Liver (tissue), 9 donors: Measurements from ENCODE around the gene SVEP1. TPM values are rescaled to one million over a fixed set of nuclear protein-coding genes. Genes with fewer than 3 reads are reported as not detected.

Experiments used
- DNase-seq: peaks from one replicate; pipeline ENCODE4 v3.0.0-alpha.2; 2017; ENCODE audit warnings: low spot score
- H3K27ac ChIP-seq, 2 donors: one replicate each; pipeline ENCODE4 v1.7.0; 2013; ENCODE audit warnings: inconsistent platforms in 2 of 2, low read length in 2 of 2, control low read depth in 1 of 2, low read depth in 1 of 2, mild to moderate bottlenecking in 1 of 2
- H3K27me3 ChIP-seq, 4 donors: one replicate each; pipeline versions ENCODE4 v1.6.1 to v1.7.0; 2013; ENCODE audit warnings: low read length in 3 of 4, inconsistent platforms in 1 of 4, mild to moderate bottlenecking in 1 of 4, moderate library complexity in 1 of 4; ENCODE audit not compliant: control insufficient read depth in 4 of 4, insufficient read depth in 4 of 4
- H3K36me3 ChIP-seq, 4 donors: one replicate each; pipeline versions ENCODE4 v1.6.1 to v1.7.0; 2013; ENCODE audit warnings: low read length in 3 of 4, mild to moderate bottlenecking in 3 of 4, low read depth in 1 of 4, moderate library complexity in 1 of 4; ENCODE audit not compliant: control insufficient read depth in 4 of 4, insufficient read depth in 3 of 4
- H3K4me1 ChIP-seq, 4 donors: one replicate each; pipeline versions ENCODE4 v1.6.1 to v1.7.0; 2013; ENCODE audit warnings: low read length in 3 of 4, mild to moderate bottlenecking in 3 of 4, moderate library complexity in 1 of 4; ENCODE audit not compliant: control insufficient read depth in 4 of 4, insufficient read depth in 4 of 4
- H3K4me3 ChIP-seq, 3 donors: one replicate each; pipeline versions ENCODE4 v1.6.1 to v1.7.0; 2013; ENCODE audit warnings: low read length in 3 of 3, control low read depth in 1 of 3, low read depth in 1 of 3, mild to moderate bottlenecking in 1 of 3
- H3K9ac ChIP-seq, 2 donors: one replicate each; pipeline ENCODE4 v1.7.0; 2013; ENCODE audit warnings: low read length in 2 of 2, mild to moderate bottlenecking in 2 of 2, moderate library complexity in 2 of 2, control low read depth in 1 of 2, low read depth in 1 of 2
- H3K9me3 ChIP-seq, 4 donors: one replicate each; pipeline versions ENCODE4 v1.6.1 to v1.7.0; 2013; ENCODE audit warnings: low read length in 3 of 4; ENCODE audit not compliant: control insufficient read depth in 4 of 4
- EGR1 ChIP-seq, 2 donors: IDR thresholded peaks; 2 replicates each; pipeline ENCODE4 v1.6.1; 2016 to 2018; ENCODE audit warnings: antibody characterized with exemption in 2 of 2, low read depth in 2 of 2
- FOXA1 ChIP-seq: IDR thresholded peaks from 2 replicates; pipeline ENCODE4 v1.6.1; 2016; ENCODE audit warnings: antibody characterized with exemption
- FOXA2 ChIP-seq: IDR thresholded peaks from 2 replicates; pipeline ENCODE4 v1.6.1; 2016; ENCODE audit warnings: antibody characterized with exemption
- GABPA ChIP-seq, 2 donors: IDR thresholded peaks in 1 of 2; conservative IDR thresholded peaks in 1 of 2; 2 replicates each; pipeline ENCODE4 v1.6.1; 2016; ENCODE audit warnings: antibody characterized with exemption in 2 of 2, mild to moderate bottlenecking in 1 of 2, moderate library complexity in 1 of 2
- NR2F2 ChIP-seq: IDR thresholded peaks from 2 replicates; pipeline ENCODE4 v1.6.1; 2016; ENCODE audit warnings: antibody characterized with exemption
- RAD21 ChIP-seq, 2 donors: IDR thresholded peaks; 2 replicates each; pipeline ENCODE4 v1.6.1; 2016; ENCODE audit warnings: antibody characterized with exemption in 2 of 2, mild to moderate bottlenecking in 2 of 2
- SP1 ChIP-seq: IDR thresholded peaks from 2 replicates; pipeline ENCODE4 v1.6.1; 2018; ENCODE audit warnings: antibody characterized with exemption, mild to moderate bottlenecking
- TAF1 ChIP-seq: conservative IDR thresholded peaks from 2 replicates; pipeline ENCODE4 v1.6.1; 2016; ENCODE audit warnings: antibody characterized with exemption, mild to moderate bottlenecking
- YY1 ChIP-seq: IDR thresholded peaks from 2 replicates; pipeline ENCODE4 v1.6.1; 2016; ENCODE audit warnings: antibody characterized with exemption, mild to moderate bottlenecking
- WGBS: extraction: QIAGEN DNeasy Blood & Tissue Kit; methylation state at CpG from one replicate; pipeline ENCODE4 v1.1.7; 2013; 5-methylcytosine and 5-hydroxymethylcytosine counted together
- polyA plus RNA-seq, 2 donors: library from polyadenylated mRNA; stranded (reverse) in 1 of 2; unstranded in 1 of 2; fragments of 200-250 nt in 1 of 2; fragments of >200 nt in 1 of 2; fragmentation: Nextera tagmentation in 1 of 2; extraction: Ambion mirVana in 1 of 2; gene quantifications; one replicate each; pipeline versions ENCODE4 v1.2.1 to v1.2.3, GENCODE V29; 2013 to 2015
- total RNA-seq, 2 donors: library from RNA; depleted of rRNA; stranded (reverse); fragments of >200 nt; gene quantifications; one replicate each; pipeline ENCODE4 v1.2.3, GENCODE V29; 2014
- TF ChIP-seq, protein P1 (sequence below): IDR thresholded peaks from 2 replicates; pipeline ENCODE4 v1.6.1; 2016; ENCODE audit warnings: antibody characterized with exemption
- TF ChIP-seq, protein P2 (sequence below): IDR thresholded peaks from 2 replicates; pipeline ENCODE4 v1.6.1; 2016; ENCODE audit warnings: antibody characterized with exemption
- TF ChIP-seq, protein P3 (sequence below): IDR thresholded peaks from 2 replicates; pipeline ENCODE4 v1.6.1; 2016; ENCODE audit warnings: antibody characterized with exemption, mild to moderate bottlenecking
- TF ChIP-seq, protein P4 (sequence below): fragments of 150-350 bp; IDR thresholded peaks from 2 replicates; pipeline ENCODE4 v1.5.1; 2017; ENCODE audit warnings: improper control_type of control experiment, low read depth, low read length; ENCODE audit not compliant: missing input control
- donor health status: healthy.
- donor health status: healthy.
- donor health status: healthy.
- donor health status: healthy.
- donor health status: healthy.

SVEP1 gene
- total and polyA plus RNA-seq, 4 donors = 0.58 to 7.5 (median 1.8) TPM

DNA sequence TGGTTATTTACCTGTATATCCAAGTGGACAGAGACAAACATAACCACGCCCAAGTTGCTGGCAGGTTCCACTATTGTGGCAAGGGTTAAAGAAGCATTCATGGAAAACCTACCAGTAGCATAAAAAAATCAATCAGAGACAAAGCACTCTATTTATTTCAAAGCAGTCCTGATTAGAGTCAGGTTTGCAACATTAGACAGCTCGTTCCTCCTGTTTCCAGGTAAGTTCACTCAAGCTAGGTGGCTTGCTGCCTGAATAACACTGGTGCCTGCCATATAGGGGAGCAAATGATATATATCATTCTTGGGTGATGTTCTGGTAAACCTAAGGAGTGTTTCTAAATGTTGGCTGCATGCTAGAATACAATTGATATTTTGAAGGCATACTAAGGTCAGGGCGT lies 122.3 kb downstream of the SVEP1 start:
- no peak for TF ChIP-seq TAF1
- no peak for DNase-seq
- Histone ChIP-seq H3K27me3 (peaks cover 0 to 3% (median 0%) of the 10 kb centered on the region in 4 donors), H3K9ac (no peak overlapping the region), H3K4me1 (no peaks in the 10 kb centered on the region), H3K4me3 (no peak overlapping the region), H3K9me3 (no peaks in the 10 kb centered on the region), H3K27ac (no peak overlapping the region), H3K36me3 (no peaks in the 10 kb centered on the region)
- 78% methylated on average over 3 of the region's 3 CpGs for WGBS

DNA sequence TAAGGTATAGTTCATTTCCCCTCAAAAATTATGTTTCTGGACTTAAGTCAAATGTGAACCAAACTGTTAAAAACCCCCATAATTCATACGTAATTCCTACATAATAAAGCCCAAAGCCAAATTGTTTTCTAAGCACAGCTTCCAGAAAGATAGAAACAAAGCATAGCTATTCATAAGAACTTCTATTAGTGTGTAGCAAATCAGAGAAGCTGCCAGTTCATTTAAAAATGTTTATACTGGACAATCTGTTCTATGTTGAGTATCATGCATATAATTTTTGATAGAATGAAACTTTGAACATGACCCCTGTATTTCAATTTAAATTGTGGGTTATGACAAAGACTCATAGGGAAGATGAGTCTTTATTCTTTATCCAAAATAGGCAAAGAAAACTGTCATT lies 122.9 kb downstream of the SVEP1 start:
- Histone ChIP-seq H3K9me3 (no peaks in the 10 kb centered on the region), H3K4me1 (no peaks in the 10 kb centered on the region), H3K4me3 (no peak overlapping the region), H3K27ac (no peak overlapping the region), H3K9ac (no peak overlapping the region), H3K36me3 (no peaks in the 10 kb centered on the region), H3K27me3 (peaks cover 0 to 3% (median 0%) of the 10 kb centered on the region in 4 donors)
- no peak for DNase-seq
- TF ChIP-seq FOXA2 = no peak
- no peak for TF ChIP-seq YY1
- WGBS = 1% methylated on average over 1 of the region's 1 CpG

DNA sequence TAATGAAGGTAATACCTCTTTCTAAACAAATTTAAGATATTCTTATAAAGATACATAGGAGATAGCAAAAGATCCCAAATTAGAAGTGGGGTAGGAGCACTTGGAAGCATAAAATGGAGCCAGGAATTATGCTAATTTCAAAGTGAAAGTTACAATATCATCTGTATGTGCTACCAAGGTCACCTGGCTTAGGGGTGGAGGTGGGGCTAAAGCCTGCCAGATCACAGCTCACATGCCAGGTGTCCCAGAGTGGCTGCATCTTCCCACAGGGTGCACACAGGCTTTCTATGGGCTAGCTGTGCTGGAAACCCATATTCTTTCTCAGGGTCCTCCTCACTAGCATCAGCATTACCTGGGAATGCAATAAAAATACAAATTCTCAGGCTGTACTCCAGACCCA lies 123.7 kb downstream of the SVEP1 start:
- no peaks in the 10 kb centered on the region for H3K36me3 ChIP-seq
- no peak overlapping the region for H3K27ac ChIP-seq
- H3K4me3 ChIP-seq = no peak overlapping the region
- no peaks in the 10 kb centered on the region for H3K9me3 ChIP-seq
- no peak for DNase-seq
- no peaks in the 10 kb centered on the region for H3K4me1 ChIP-seq
- TF ChIP-seq GABPA (IDR thresholded peaks at IDR 0.05 in 1 of 2, conservative IDR thresholded peaks at IDR 0.05 in 1 of 2) (no peak), NR2F2 (no peak), FOXA1 (no peak), FOXA2 (no peak), EGR1 (IDR thresholded peaks at IDR 0.05; ENCODE audit: low read depth in 2 of 2) (no peak), YY1 (no peak), RAD21 (IDR thresholded peaks at IDR 0.05) (no peak)
- TF ChIP-seq, protein P1, sequence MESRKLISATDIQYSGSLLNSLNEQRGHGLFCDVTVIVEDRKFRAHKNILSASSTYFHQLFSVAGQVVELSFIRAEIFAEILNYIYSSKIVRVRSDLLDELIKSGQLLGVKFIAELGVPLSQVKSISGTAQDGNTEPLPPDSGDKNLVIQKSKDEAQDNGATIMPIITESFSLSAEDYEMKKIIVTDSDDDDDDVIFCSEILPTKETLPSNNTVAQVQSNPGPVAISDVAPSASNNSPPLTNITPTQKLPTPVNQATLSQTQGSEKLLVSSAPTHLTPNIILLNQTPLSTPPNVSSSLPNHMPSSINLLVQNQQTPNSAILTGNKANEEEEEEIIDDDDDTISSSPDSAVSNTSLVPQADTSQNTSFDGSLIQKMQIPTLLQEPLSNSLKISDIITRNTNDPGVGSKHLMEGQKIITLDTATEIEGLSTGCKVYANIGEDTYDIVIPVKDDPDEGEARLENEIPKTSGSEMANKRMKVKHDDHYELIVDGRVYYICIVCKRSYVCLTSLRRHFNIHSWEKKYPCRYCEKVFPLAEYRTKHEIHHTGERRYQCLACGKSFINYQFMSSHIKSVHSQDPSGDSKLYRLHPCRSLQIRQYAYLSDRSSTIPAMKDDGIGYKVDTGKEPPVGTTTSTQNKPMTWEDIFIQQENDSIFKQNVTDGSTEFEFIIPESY = no peak
- TF ChIP-seq, protein P2, sequence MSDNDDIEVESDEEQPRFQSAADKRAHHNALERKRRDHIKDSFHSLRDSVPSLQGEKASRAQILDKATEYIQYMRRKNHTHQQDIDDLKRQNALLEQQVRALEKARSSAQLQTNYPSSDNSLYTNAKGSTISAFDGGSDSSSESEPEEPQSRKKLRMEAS = no peak
- H3K9ac ChIP-seq = no peak overlapping the region
- peaks cover 0 to 2% (median 0%) of the 10 kb centered on the region in 4 donors for H3K27me3 ChIP-seq

DNA sequence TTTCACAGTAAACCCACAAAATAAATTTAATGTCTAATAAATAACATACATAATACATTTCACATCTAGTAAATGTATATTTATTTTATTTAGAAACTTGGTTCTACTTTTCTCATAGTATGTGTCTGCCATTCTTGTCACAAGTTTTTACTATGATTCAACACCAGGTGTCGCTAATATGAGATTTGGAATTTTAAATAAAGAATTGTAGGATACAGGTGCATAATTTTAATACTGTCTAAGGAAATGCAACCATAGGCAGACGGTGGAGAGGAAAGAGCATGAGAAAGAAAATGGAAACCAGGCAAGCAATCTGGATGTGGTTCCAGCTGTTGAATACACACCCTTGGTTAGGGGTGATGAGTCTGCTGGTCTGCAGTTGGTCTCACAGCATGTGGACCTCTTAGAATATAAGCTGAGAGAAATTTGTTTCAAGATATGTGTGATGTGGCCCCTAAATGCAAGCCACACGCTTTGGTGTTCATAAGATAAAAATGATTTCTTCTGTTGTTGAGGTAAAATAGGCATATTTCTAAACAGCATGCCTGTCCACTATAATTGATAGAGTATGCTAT lies 127.2 kb downstream of the SVEP1 start:
- no peaks in the 10 kb centered on the region for H3K9me3 ChIP-seq
- no peaks in the 10 kb centered on the region for H3K27me3 ChIP-seq
- DNase-seq = no peak
- TF ChIP-seq, protein P3, sequence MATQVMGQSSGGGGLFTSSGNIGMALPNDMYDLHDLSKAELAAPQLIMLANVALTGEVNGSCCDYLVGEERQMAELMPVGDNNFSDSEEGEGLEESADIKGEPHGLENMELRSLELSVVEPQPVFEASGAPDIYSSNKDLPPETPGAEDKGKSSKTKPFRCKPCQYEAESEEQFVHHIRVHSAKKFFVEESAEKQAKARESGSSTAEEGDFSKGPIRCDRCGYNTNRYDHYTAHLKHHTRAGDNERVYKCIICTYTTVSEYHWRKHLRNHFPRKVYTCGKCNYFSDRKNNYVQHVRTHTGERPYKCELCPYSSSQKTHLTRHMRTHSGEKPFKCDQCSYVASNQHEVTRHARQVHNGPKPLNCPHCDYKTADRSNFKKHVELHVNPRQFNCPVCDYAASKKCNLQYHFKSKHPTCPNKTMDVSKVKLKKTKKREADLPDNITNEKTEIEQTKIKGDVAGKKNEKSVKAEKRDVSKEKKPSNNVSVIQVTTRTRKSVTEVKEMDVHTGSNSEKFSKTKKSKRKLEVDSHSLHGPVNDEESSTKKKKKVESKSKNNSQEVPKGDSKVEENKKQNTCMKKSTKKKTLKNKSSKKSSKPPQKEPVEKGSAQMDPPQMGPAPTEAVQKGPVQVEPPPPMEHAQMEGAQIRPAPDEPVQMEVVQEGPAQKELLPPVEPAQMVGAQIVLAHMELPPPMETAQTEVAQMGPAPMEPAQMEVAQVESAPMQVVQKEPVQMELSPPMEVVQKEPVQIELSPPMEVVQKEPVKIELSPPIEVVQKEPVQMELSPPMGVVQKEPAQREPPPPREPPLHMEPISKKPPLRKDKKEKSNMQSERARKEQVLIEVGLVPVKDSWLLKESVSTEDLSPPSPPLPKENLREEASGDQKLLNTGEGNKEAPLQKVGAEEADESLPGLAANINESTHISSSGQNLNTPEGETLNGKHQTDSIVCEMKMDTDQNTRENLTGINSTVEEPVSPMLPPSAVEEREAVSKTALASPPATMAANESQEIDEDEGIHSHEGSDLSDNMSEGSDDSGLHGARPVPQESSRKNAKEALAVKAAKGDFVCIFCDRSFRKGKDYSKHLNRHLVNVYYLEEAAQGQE = no peak
- TF ChIP-seq SP1 (no peak), RAD21 (IDR thresholded peaks at IDR 0.05) (peak; percentile 62 to 72), YY1 (no peak), EGR1 (IDR thresholded peaks at IDR 0.05; ENCODE audit: low read depth in 2 of 2) (no peak)
- TF ChIP-seq, protein P4, sequence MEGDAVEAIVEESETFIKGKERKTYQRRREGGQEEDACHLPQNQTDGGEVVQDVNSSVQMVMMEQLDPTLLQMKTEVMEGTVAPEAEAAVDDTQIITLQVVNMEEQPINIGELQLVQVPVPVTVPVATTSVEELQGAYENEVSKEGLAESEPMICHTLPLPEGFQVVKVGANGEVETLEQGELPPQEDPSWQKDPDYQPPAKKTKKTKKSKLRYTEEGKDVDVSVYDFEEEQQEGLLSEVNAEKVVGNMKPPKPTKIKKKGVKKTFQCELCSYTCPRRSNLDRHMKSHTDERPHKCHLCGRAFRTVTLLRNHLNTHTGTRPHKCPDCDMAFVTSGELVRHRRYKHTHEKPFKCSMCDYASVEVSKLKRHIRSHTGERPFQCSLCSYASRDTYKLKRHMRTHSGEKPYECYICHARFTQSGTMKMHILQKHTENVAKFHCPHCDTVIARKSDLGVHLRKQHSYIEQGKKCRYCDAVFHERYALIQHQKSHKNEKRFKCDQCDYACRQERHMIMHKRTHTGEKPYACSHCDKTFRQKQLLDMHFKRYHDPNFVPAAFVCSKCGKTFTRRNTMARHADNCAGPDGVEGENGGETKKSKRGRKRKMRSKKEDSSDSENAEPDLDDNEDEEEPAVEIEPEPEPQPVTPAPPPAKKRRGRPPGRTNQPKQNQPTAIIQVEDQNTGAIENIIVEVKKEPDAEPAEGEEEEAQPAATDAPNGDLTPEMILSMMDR = peak; percentile 35
- no peak overlapping the region for H3K27ac ChIP-seq
- no peaks in the 10 kb centered on the region for H3K36me3 ChIP-seq
- no peak overlapping the region for H3K4me3 ChIP-seq
- no peak overlapping the region for H3K9ac ChIP-seq
- WGBS = 22% methylated on average over 3 of the region's 3 CpGs
- no peaks in the 10 kb centered on the region for H3K4me1 ChIP-seq
